GM18870 (cell line): ENCODE measurements around the gene EPB42.
"Not testable (repeated sequence)": the region's sequence is repeated elsewhere in the genome, so short reads cannot be mapped to it uniquely, and the experiment has no call there.

ENCODE experiments used
- ATAC-seq: cut with Tn5 transposase; IDR thresholded peaks from one replicate; pipeline ENCODE4 v1.9.1; 2021; ENCODE audit warnings: moderate library complexity; ENCODE audit not compliant: unreplicated experiment

EPB42 gene

GRCh38 chr15:43242616-43243015 is 21.8 kb upstream of the EPB42 start:
- no peak for ATAC-seq

- no peak for ATAC-seq
These were observed 20.3 kb upstream of the EPB42 start for GRCh38 chr15:43241100-43241499.

- ATAC-seq = no peak
These were observed 19.1 kb upstream of the EPB42 start for GRCh38 chr15:43239732-43240491.

- ATAC-seq = no peak
These were observed 17.9 kb upstream of the EPB42 start for GRCh38 chr15:43238671-43239131.

GRCh38 chr15:43237842-43238470 is 17.1 kb upstream of the EPB42 start:
- ATAC-seq = no peak

DNA sequence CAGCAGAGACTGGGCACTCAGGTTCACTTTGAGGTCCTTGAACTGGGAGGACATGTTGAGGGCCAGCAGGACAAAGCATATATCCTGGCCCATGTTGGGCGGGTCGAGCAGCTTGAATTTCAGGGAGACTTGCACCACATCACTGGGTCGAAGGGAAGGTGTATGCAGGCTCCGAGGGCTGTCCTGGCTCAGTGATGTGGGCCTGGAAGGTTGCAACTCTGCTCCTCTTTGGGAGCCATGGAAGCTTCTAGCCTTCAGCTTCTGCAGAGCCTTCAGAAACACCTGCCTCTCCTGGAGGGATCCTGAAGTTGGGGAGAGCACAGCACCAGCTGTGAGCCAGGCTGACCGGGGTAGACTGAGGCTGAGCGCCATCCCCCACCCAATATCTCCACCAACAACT is 14.7 kb upstream of the EPB42 start:
- ATAC-seq = no peak

- ATAC-seq = no peak
These were observed 11.6 kb upstream of the EPB42 start for GRCh38 chr15:43232289-43232874.

DNA sequence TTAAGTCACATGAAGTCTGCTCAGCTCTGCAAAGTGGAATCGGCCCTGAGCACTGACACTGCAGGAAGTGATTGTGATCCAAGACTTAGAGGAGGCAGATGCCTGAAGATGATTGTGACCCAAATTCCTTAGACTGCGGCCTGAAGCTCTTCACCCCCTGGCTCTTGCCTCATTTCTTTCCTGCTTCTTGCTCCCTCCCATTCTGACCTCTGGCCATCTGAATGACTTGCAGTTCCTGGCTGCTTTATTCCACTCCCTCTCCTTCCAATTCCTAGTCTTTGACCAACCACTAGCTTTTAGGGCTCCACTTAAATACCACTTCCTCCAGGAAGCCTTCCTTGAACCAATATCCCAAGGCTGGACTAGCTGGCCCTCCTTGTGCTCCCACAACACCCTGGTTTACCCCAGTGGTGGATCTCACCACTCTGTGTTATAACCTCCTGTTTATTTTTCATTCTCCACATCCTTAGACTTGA is 9.9 kb upstream of the EPB42 start:
- ATAC-seq = no peak

GRCh38 chr15:43229977-43230376 is 9.2 kb upstream of the EPB42 start:
- no peak for ATAC-seq

- ATAC-seq = no peak
These were observed 5.9 kb upstream of the EPB42 start for GRCh38 chr15:43226436-43227305.

DNA sequence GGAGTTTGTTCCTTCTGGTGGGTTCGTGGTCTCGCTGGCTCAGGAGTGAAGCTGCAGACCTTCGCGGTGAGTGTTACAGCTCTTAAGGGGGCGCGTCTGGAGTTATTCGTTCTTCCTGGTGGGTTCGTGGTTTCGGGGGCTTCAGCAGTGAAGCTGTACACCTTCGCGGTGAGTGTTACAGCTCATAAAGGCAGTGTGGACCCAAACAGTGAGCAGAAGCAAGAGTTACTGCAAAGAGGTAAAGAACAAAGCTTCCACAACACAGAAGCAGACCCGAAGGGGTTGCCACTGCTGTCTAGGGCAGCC is 5.1 kb upstream of the EPB42 start:
- ATAC-seq = not testable (repeated sequence)

- no peak for ATAC-seq
These were observed 4.6 kb upstream of the EPB42 start for GRCh38 chr15:43225201-43225949.

DNA sequence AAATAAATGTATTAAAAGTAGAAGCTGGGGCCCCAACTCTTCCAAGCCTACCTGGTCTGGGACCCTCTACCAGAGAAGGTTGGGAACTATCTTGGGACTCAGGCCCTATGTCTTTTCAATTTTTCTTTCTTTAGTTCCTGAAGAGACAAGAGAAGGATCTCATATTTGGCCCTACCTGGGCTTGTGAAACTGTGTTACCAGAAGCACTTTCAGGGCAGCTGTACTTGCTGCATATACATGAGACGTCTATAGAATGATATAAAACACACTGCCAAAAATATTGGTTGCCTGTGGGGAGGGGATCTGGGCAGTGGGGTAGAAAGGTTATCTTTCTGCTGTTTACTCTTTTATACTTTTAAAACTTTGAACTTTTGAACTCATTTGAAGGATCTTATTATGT is 604 bp upstream of the EPB42 start:
- ATAC-seq = no peak

GRCh38 chr15:43219929-43220928 is 589 bp downstream of the EPB42 start:
- ATAC-seq = no peak

DNA sequence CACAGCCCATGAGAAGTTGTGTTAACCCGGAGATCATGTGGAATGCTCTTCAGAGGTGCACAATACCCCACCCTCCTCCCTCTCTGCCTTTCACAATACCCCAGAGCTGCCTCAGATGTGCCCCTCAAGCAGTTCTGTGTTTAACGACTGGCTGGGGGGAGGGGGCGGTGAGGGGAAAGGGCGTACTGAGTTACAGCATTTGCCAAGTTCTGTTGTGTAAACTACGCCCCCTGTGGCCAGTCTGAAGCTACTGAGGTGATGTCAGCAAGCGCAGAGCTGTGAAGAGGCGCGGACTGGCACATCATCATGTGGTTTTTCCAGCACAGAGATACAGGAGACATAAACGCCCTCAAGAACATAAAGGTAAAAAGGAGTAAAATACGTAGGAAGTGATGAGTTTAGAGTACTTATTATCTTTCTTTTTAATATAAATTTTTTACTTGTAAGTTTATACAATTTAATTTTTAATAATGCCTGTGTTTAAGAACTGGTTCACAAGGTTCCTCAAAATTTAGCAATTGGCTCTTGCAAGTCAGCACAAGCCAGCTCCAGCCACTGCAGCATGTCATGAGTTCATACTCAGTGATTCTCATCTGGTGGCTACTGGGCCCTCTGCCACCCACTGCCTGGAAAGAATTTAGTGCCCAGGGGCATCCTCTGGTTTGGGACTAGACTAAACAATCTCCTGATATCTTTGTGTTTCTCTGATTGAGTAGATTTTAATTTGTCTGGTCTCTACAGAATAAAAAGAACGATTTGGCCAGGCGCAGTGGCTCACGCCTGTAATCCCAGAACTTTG is 1.7 kb downstream of the EPB42 start:
- no peak for ATAC-seq

GRCh38 chr15:43215961-43216360 is 4.9 kb downstream of the EPB42 start:
- ATAC-seq = no peak

DNA sequence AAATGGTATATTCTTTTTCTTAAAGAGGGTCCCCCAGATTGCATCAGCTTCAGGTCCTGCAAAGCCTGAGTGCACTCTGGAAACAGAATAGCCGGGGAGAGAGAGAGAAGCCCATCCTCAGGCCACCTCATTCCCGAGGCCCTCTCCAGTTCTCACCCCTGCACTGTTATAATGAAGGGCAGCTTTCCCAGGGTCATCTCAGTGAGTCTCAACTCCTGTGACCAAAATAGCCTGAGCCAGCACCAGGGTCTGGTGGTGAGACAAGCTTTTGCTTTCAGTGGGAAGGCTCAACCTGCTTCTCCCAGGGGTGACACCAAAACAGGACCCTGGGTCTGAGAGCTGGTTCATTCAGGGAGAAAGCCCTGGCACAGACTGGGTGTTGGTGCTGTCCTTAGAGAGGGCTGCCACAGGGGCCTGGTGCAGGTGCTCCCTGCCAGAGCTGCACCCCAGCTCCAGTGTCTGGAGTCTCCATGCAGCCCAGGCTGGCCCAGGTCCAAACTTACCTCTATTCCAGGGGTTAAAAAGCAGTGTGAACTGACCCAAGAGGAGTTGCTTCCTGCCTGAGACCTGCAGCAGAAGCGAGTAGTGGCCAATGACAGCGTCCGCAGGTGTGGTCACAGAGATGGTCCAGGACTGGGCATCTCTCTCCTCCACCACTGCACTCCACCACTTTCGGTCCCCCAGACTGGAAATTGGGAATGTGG is 6.1 kb downstream of the EPB42 start:
- ATAC-seq = no peak

DNA sequence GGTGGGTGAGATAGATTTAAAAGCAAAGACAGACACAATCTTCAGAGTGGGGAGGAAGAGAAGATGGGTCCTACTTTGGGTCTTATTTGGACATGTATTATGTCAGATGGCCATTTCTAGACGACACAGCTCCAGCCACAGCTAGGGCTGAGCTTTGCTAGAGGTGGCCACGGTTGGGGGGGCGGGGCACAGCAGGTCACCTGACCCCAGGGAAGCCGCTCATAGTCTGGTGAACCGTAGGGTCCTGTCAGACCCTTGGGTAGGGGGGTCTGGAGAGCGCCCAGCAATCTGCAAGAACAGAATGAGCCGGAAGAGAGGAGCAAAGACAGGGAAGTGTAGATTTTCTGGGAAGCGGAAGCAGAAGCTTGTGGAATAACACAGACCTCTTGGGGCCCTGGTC is 6.6 kb downstream of the EPB42 start:
- no peak for ATAC-seq
